Cardiac muscle cell (in vitro differentiated cells and primary cell): Measurements from ENCODE around the gene CD200R1L. TPM values are rescaled to one million over a fixed set of nuclear protein-coding genes. Genes with fewer than 3 reads are reported as not detected.

Experiments
- DNase-seq, 2 donors: peaks; one replicate each; pipeline versions ENCODE4 v3.0.0 to v3.0.0-alpha.2; 2010 to 2017; ENCODE audit warnings: low read depth in 1 of 2, low spot score in 1 of 2
- H3K27ac ChIP-seq: fragments of 200-600 bp; sonication (generic); 2 replicates; pipeline ENCODE4 v1.5.1; 2016
- H3K27me3 ChIP-seq: fragments of 200-600 bp; sonication (generic); 2 replicates; pipeline ENCODE4 v1.6.0; 2016; ENCODE audit warnings: control low read depth
- H3K36me3 ChIP-seq: fragments of 200-600 bp; sonication (generic); 2 replicates; pipeline ENCODE4 v1.5.1; 2016; ENCODE audit warnings: control low read depth
- H3K4me1 ChIP-seq: fragments of 200-600 bp; sonication (generic); 2 replicates; pipeline ENCODE4 v1.8.1; 2017; ENCODE audit warnings: low read depth, mild to moderate bottlenecking, mixed run types
- H3K4me3 ChIP-seq: fragments of 200-600 bp; sonication (generic); 2 replicates; pipeline ENCODE4 v1.5.1; 2016; ENCODE audit warnings: mild to moderate bottlenecking
- H3K9me3 ChIP-seq: fragments of 200-600 bp; sonication (generic); 2 replicates; pipeline ENCODE4 v1.5.1; 2017; ENCODE audit warnings: low read depth, mild to moderate bottlenecking, control low read depth
- CTCF ChIP-seq: IDR thresholded peaks from 2 replicates; pipeline ENCODE4 v1.5.1; 2012; ENCODE audit warnings: low read depth, mild to moderate bottlenecking, low read length
- polyA plus RNA-seq: library from polyadenylated mRNA; unstranded; fragments of >200 nt; fragmentation: Nextera tagmentation; extraction: Ambion mirVana; gene quantifications from 2 replicates; pipeline ENCODE4 v1.2.1, GENCODE V29; 2016
- total RNA-seq: library from RNA; depleted of rRNA; stranded (reverse); fragments of >200 nt; gene quantifications from 2 replicates; pipeline ENCODE4 v1.2.3, GENCODE V29; 2016

The CD200R1L gene
- total and polyA plus RNA-seq, 2 experiments from 2014 or later = not detected

DNA sequence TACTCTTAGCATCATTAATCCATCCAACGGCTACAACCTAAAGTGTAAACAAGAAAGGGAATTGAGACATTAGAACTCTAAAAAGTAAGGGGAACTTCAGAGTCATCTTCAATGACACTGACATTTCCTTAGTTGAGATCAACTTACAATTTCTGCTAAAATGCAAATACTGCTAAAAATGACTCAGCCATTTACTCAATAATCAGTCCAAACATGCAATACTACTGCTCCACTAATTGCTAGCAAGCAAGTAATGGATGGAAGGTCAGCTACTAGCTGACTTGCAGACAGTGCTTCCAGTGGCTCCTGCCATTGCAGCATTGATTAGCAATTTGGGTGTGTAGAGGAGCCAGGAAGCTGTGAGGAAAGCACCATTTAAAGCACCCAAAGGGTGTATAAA, 28.4 kb downstream of the CD200R1L start:
- Histone ChIP-seq H3K4me1 (no peaks in the 10 kb centered on the region), H3K4me3 (no peak overlapping the region), H3K36me3 (no peaks in the 10 kb centered on the region), H3K27me3 (no peaks in the 10 kb centered on the region), H3K27ac (no peak overlapping the region), H3K9me3 (no peaks in the 10 kb centered on the region)
- no peak for TF ChIP-seq CTCF
- DNase-seq = no peak

DNA sequence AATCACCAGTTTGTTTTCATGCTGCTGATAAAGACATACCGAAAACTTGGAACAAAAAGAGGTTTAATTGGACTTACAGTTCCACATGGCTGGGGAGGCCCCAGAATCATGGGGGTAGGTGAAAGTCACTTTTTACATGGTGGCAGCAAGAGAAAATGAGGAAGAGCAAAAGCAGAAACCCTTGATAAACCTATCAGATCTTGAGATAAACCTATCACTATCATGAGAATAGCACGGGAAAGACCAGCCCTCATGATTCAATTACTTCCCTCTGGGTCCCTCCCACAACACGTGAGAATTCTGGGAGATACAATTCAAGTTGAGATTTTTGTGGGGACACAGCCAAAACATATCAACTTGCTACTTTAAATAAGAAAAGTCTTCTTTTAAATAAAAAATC, 28.9 kb downstream of the CD200R1L start:
- H3K4me3 ChIP-seq = no peak overlapping the region
- no peaks in the 10 kb centered on the region for H3K9me3 ChIP-seq
- no peak for TF ChIP-seq CTCF
- no peaks in the 10 kb centered on the region for H3K36me3 ChIP-seq
- H3K4me1 ChIP-seq = no peaks in the 10 kb centered on the region
- DNase-seq = no peak
- no peaks in the 10 kb centered on the region for H3K27me3 ChIP-seq
- no peak overlapping the region for H3K27ac ChIP-seq

GRCh38 chr3:112817271-112817670, 29.4 kb downstream of the CD200R1L start:
- H3K4me1 ChIP-seq = no peaks in the 10 kb centered on the region
- DNase-seq = peak; percentile 4 to 48

DNA sequence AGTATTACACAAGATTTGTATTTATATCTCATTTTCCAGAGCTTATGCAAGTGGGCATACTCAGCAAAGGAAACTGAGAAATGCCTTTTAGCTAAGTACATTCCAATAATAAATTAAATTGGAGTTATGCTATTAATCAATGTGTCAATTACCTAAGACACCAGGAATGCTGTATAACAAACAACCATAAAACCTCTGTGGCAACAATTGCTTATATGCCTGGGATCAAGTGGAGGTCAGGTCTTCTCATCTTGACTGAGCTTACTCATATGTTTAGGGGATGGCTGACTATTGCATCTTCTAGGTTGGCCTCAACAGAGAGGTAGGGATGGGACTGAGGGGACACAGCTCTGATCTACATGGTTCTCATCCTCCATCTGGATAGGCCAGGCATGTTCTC, 30.7 kb downstream of the CD200R1L start:
- no peaks in the 10 kb centered on the region for H3K4me1 ChIP-seq
- H3K27me3 ChIP-seq = no peaks in the 10 kb centered on the region
- no peak for TF ChIP-seq CTCF
- no peak overlapping the region for H3K27ac ChIP-seq
- H3K36me3 ChIP-seq = no peaks in the 10 kb centered on the region
- no peaks in the 10 kb centered on the region for H3K9me3 ChIP-seq
- H3K4me3 ChIP-seq = no peak overlapping the region
- DNase-seq = no peak

More at GRCh38 chr3:112817271-112817670, 29.4 kb downstream of the CD200R1L start:
- Histone ChIP-seq H3K4me3 (no peak overlapping the region), H3K36me3 (no peaks in the 10 kb centered on the region), H3K9me3 (no peaks in the 10 kb centered on the region), H3K27ac (no peak overlapping the region), H3K27me3 (no peaks in the 10 kb centered on the region)
- no peak for TF ChIP-seq CTCF

DNA sequence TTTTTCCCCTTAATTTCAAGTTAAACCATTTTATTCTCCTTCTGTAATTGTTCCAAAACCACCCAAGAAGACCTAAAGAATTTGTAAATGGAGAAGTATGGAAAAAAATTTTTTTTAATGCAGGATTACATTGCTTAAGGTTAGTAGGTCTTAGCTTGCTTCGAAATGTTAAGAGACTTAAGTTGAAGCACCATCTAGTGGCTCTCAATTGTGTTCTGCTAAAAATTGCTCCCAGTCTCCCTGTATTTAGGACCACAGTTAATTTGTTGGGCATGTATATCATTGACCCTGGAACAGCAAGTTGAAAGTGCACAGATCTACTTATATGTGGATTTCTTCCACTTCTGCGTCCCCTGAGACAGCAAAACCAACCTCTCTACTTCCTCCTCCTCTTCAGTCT, 32.4 kb downstream of the CD200R1L start:
- H3K27ac ChIP-seq = no peak overlapping the region
- no peaks in the 10 kb centered on the region for H3K36me3 ChIP-seq
- H3K4me1 ChIP-seq = peaks cover 3% of the 10 kb centered on the region
- no peaks in the 10 kb centered on the region for H3K9me3 ChIP-seq
- TF ChIP-seq CTCF = peak; percentile 65
- peak; percentile 59 to 91 for DNase-seq
- no peak overlapping the region for H3K4me3 ChIP-seq
- H3K27me3 ChIP-seq = no peaks in the 10 kb centered on the region

GRCh38 chr3:112813723-112814171, 32.9 kb downstream of the CD200R1L start:
- Histone ChIP-seq H3K4me3 (no peak overlapping the region), H3K36me3 (no peaks in the 10 kb centered on the region), H3K27me3 (no peaks in the 10 kb centered on the region), H3K27ac (no peak overlapping the region), H3K9me3 (no peaks in the 10 kb centered on the region), H3K4me1 (peaks cover 3% of the 10 kb centered on the region)
- peak in 1 of 2 donors; percentile 75 for DNase-seq
- TF ChIP-seq CTCF = no peak
